Osteocyte (in vitro differentiated cells): Measurements from ENCODE around the gene NECAB3. TPM values are rescaled to one million over a fixed set of nuclear protein-coding genes. Genes with fewer than 3 reads are reported as not detected.
A peak's percentile ranks its signal among the peaks of the same experiment; 100 is the strongest.
"Not testable (repeated sequence)": the region's sequence is repeated elsewhere in the genome, so short reads cannot be mapped to it uniquely, and the experiment has no call there.

ENCODE experiments used
- DNase-seq: peaks from one replicate; pipeline ENCODE4 v3.0.0; 2021; ENCODE audit warnings: mixed read lengths; ENCODE audit not compliant: unreplicated experiment; ENCODE audit errors: extremely low spot score
- H3K27ac Mint-ChIP-seq: one replicate; pipeline ENCODE4 v1.8.0; 2021; ENCODE audit warnings: mild to moderate bottlenecking, mixed read lengths; ENCODE audit not compliant: unreplicated experiment
- H3K27me3 Mint-ChIP-seq: one replicate; pipeline ENCODE4 v1.8.0; 2021; ENCODE audit warnings: mixed read lengths; ENCODE audit not compliant: unreplicated experiment
- H3K36me3 Mint-ChIP-seq: one replicate; pipeline ENCODE4 v1.8.0; 2021; ENCODE audit warnings: mixed read lengths; ENCODE audit not compliant: unreplicated experiment
- H3K4me1 Mint-ChIP-seq: one replicate; pipeline ENCODE4 v1.8.0; 2021; ENCODE audit warnings: mixed read lengths; ENCODE audit not compliant: unreplicated experiment
- H3K4me3 Mint-ChIP-seq: one replicate; pipeline ENCODE4 v1.8.0; 2021; ENCODE audit warnings: mild to moderate bottlenecking, moderate library complexity, mixed read lengths; ENCODE audit not compliant: unreplicated experiment
- H3K9me3 Mint-ChIP-seq: one replicate; pipeline ENCODE4 v1.8.0; 2021; ENCODE audit warnings: mixed read lengths; ENCODE audit not compliant: unreplicated experiment
- total RNA-seq: library from RNA; stranded (reverse); gene quantifications from 2 replicates; pipeline ENCODE4 v1.2.1, GENCODE V29; 2021
- TF ChIP-seq, protein P1 (sequence below): fragments of 200-600 bp; sonication (generic); IDR thresholded peaks from 2 replicates; pipeline ENCODE4 v1.5.0; 2021; ENCODE audit warnings: antibody characterized with exemption, mild to moderate bottlenecking, moderate library complexity

Gene NECAB3
- total RNA-seq, 1 donor from 2014 or later = 29.1 TPM

DNA sequence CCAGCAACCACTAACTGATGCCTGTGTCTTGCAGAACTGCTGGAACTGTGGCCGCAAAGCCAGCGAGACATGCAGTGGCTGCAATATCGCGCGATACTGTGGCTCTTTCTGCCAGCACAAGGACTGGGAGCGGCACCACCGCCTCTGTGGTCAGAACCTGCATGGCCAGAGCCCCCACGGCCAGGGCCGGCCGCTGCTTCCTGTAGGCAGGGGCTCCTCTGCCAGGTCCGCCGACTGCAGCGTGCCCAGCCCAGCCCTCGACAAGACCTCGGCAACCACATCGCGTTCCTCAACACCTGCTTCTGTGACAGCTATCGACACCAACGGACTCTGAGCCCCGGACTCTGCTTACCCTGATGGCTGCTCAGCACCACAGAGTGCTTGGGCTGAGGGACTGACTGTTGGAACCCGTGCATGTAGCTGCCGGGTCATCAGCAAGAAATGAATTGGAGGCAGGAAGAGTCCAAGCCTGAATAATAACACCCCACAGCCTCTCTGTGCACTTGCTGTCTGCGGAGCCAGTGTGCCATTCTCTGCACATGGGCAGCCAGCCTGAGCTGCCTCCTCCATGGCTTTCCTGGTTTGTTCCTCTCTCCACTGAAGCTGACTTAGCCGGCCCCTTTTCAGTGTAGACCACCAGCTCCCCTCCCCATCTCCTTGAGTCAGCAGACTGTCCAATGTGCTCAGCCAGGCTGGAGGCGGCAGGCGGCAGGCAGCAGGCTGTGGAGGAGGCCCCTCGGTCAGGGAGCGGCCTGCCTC lies 29.7 kb downstream of the NECAB3 start:
- Mint-ChIP-seq H3K36me3 (peaks cover 40% of the 10 kb centered on the region), H3K4me1 (peaks cover 26% of the 10 kb centered on the region), H3K9me3 (no peaks in the 10 kb centered on the region), H3K27me3 (no peaks in the 10 kb centered on the region), H3K27ac (no peak overlapping the region), H3K4me3 (no peak overlapping the region)
- no peak for DNase-seq
- TF ChIP-seq, protein P1, sequence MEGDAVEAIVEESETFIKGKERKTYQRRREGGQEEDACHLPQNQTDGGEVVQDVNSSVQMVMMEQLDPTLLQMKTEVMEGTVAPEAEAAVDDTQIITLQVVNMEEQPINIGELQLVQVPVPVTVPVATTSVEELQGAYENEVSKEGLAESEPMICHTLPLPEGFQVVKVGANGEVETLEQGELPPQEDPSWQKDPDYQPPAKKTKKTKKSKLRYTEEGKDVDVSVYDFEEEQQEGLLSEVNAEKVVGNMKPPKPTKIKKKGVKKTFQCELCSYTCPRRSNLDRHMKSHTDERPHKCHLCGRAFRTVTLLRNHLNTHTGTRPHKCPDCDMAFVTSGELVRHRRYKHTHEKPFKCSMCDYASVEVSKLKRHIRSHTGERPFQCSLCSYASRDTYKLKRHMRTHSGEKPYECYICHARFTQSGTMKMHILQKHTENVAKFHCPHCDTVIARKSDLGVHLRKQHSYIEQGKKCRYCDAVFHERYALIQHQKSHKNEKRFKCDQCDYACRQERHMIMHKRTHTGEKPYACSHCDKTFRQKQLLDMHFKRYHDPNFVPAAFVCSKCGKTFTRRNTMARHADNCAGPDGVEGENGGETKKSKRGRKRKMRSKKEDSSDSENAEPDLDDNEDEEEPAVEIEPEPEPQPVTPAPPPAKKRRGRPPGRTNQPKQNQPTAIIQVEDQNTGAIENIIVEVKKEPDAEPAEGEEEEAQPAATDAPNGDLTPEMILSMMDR = no peak

DNA sequence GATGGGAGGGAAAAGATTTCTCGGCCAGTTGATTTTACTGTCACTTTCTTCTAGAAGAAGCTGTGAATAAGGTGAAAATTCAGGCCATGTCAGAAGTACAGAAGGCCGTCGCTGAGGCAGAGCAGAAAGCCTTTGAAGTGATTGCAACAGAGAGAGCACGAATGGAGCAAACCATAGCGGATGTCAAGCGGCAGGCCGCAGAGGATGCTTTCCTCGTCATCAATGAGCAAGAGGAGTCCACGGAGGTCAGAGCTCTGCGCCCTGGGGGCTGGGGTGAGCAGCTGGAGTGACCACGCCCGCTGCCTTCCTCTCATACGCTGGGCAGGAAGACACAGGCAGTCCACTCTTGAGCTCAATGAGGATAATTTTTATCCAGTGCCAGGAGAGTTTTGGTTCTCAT lies 33.9 kb downstream of the NECAB3 start:
- Mint-ChIP-seq H3K9me3 (no peaks in the 10 kb centered on the region), H3K27ac (no peak overlapping the region), H3K4me1 (peaks cover 7% of the 10 kb centered on the region), H3K27me3 (no peaks in the 10 kb centered on the region), H3K4me3 (no peak overlapping the region), H3K36me3 (peaks cover 53% of the 10 kb centered on the region)
- TF ChIP-seq, protein P1 = no peak
- no peak for DNase-seq

DNA sequence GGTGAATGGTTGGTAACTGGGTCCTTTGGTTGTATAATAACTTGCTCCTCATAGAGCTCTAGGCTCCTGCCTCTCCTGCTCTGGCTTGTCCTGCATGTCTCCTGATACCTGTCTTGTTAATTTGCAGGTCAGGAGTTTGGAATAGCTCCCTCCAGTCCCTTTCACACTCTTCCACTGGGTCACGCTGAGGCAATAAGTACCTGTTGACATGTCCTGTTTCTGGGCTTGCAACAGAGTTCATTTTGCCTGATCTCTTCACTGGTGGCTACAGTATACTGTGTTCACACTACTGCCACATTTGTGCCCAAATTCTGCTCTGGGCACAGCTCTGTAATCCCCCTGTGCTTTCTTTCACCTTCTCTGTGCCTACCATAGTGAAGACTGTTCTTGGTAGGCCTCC lies 37.5 kb downstream of the NECAB3 start:
- H3K9me3 Mint-ChIP-seq = no peaks in the 10 kb centered on the region
- no peak overlapping the region for H3K27ac Mint-ChIP-seq
- H3K4me1 Mint-ChIP-seq = peaks cover 7% of the 10 kb centered on the region
- H3K4me3 Mint-ChIP-seq = no peak overlapping the region
- H3K36me3 Mint-ChIP-seq = peaks cover 45% of the 10 kb centered on the region
- H3K27me3 Mint-ChIP-seq = no peaks in the 10 kb centered on the region
- TF ChIP-seq, protein P1 = no peak
- DNase-seq = peak; percentile 38

DNA sequence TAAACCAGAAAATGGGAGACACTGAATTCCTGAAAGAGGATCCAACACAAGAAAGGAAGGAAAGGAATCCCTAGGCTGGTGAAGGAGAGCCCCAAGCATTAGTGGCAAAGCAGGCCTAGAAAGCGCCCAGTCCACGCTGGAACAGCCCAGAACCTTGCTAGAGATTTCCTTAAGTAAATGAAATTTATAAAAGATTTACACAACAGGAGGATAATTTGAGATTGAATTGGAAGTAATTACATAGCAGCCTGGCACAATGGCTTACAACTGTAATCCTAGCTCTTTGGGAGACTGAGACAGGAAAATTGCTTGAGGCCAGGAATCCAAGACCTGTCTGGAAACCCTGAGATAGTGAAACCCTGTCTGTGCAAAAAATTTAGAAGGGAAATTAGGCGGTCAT lies 38.9 kb downstream of the NECAB3 start:
- Mint-ChIP-seq H3K36me3 (peaks cover 41% of the 10 kb centered on the region), H3K4me1 (peaks cover 7% of the 10 kb centered on the region), H3K27ac (no peak overlapping the region), H3K9me3 (no peaks in the 10 kb centered on the region), H3K4me3 (no peak overlapping the region), H3K27me3 (no peaks in the 10 kb centered on the region)
- TF ChIP-seq, protein P1 = no peak
- no peak for DNase-seq

DNA sequence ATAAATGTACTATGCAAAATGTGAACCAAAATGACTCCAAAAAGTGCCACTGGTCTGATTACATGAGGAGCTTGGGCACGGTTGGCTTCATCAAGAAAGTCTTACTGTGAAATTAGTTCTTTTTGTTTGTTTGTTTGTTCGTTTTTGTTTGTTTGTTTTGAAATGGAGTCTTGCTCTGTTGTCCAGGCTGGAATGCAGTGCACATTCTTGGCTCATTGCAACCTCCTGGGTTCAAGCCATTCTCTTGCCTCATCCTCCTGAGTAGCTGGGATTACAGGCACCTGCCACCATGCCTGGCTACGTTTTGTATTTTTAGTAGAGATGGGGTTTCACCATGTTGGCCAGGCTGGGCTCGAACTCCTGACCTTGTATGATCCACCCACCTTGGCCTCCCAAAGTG lies 42.3 kb downstream of the NECAB3 start:
- not testable (repeated sequence) for H3K27ac Mint-ChIP-seq, DNase-seq, H3K9me3 Mint-ChIP-seq, H3K4me1 Mint-ChIP-seq, H3K4me3 Mint-ChIP-seq, H3K27me3 Mint-ChIP-seq
- H3K36me3 Mint-ChIP-seq = peaks cover 41% of the 10 kb centered on the region
